ENCODE data around the gene ANKRD2. TPM values are rescaled to one million over a fixed set of nuclear protein-coding genes. Genes with fewer than 3 reads are reported as not detected.

The ANKRD2 gene
- polyA plus RNA-seq, 1 experiment, result 0.05 TPM

DNA sequence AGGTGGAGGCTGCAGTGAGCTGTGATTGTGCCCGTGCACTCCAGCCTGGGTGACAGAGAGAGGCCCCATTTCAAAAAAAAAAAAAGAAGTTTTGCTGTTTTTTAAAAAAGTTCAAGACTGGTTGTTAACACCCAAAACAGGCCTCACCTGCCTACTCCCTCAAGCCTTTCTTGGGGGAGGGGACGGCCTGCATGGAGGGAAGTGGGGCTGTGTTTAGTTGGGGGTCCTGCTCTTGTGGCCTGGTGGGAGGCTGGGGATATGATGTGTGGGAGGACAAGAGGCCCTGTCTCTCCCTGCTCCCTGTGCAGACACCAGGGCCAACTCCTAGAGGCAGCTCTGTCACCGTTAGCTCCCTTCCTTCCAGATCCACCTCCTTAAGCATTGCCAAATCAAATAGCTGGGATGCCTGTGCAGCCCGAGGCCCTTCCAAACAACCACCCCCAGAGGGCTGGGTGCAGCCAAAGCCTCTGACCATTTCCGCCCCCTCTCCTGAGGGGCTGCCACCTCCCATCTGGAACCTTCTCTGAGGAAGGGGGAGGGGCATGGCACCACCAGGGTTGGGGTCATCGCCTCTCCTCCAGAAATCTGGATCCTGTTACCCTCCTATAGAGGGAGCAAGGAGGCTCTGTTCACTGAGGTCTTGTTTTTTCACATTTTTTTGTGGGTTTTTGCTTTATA, 32.9 kb upstream of the ANKRD2 start:
- ChIA-PET CTCF (interaction anchor here (0.6 to 6.2 kb wide), 6 partner anchors 13 to 76 kb away, joined by 3 to 30 read pairs (median 3); no protein-coding TSS in a partner anchor), POLR2A (interaction anchor here (0.7 to 1.9 kb wide), 2 partner anchors 41 to 100 kb away, joined by 7 to 10 read pairs; partner anchors contain the start of gene UBTD1)
- DNase-seq (ENCODE audit: low read depth, low spot score), result peak; percentile 71
- peak overlapping the region; percentile 55 for H3K27ac ChIP-seq (ENCODE audit: low read depth, low read length)
- TF ChIP-seq, protein P1, sequence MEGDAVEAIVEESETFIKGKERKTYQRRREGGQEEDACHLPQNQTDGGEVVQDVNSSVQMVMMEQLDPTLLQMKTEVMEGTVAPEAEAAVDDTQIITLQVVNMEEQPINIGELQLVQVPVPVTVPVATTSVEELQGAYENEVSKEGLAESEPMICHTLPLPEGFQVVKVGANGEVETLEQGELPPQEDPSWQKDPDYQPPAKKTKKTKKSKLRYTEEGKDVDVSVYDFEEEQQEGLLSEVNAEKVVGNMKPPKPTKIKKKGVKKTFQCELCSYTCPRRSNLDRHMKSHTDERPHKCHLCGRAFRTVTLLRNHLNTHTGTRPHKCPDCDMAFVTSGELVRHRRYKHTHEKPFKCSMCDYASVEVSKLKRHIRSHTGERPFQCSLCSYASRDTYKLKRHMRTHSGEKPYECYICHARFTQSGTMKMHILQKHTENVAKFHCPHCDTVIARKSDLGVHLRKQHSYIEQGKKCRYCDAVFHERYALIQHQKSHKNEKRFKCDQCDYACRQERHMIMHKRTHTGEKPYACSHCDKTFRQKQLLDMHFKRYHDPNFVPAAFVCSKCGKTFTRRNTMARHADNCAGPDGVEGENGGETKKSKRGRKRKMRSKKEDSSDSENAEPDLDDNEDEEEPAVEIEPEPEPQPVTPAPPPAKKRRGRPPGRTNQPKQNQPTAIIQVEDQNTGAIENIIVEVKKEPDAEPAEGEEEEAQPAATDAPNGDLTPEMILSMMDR (IDR thresholded peaks at IDR 0.05; ENCODE audit: low read depth, low read length), result peak; percentile 58
- no peaks in the 10 kb centered on the region for H3K9me3 ChIP-seq (ENCODE audit: control insufficient read depth, insufficient read depth, low read length)
- no peaks in the 10 kb centered on the region for H3K27me3 ChIP-seq (ENCODE audit: control insufficient read depth, insufficient read depth, low read length)
- H3K4me3 ChIP-seq (ENCODE audit: low read depth, low read length), result no peak overlapping the region

DNA sequence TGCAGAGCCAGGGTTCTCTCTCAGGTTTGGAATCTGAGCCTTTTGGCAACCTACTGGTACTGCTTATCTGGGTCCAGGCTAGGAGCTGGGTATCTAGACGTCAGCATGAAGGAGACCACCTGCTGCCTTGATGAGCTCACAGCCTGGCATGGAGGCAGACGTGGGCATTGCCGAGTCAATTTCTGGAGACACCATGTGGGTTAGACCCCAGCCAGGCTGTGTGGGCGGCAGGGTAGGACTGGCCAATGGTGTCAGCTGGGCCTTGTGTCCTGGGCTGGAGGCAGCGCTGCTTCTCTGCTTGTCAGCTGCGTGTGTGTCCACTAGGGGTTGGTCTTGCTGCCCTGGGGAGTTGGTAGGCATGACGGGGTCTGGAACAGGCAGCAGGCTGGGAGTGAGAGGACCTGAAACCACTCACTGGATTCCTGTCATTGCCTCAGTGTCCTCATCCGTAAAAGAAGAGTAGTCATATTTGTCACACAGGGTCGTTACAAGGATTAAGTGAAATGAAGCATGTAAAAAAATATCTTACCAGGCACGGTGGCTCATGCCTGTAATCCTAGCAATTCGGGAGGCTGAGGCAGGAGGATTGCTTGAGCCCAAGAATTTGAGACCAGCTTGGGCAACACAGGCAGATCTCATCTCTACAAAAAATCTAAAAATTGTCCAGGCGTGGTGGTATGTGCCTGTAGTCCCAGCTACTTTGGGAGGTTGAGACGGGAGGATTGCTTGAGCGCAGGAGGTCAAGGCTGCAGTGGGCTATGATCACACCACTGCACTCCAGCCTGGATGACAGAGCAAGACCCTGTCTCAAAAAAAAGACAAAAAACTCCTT, 31.7 kb upstream of the ANKRD2 start:
- Histone ChIP-seq H3K27me3 (ENCODE audit: control insufficient read depth, insufficient read depth, low read length) (no peaks in the 10 kb centered on the region), H3K4me3 (ENCODE audit: low read depth, low read length) (no peak overlapping the region), H3K27ac (ENCODE audit: low read depth, low read length) (peak overlapping the region; percentile 55), H3K9me3 (ENCODE audit: control insufficient read depth, insufficient read depth, low read length) (no peaks in the 10 kb centered on the region)
- CTCF ChIA-PET, result interaction anchor here (0.6 to 6.2 kb wide), 4 partner anchors 12 to 77 kb away, joined by 3 to 30 read pairs (median 4); no protein-coding TSS in a partner anchor
- POLR2A ChIA-PET, result interaction anchor here (0.5 to 1.9 kb wide), 2 partner anchors 42 to 93 kb away, joined by 3 to 10 read pairs; partner anchors contain the start of gene UBTD1
- TF ChIP-seq, protein P1 (IDR thresholded peaks at IDR 0.05; ENCODE audit: low read depth, low read length), result no peak
- no peak for DNase-seq (ENCODE audit: low read depth, low spot score)

DNA sequence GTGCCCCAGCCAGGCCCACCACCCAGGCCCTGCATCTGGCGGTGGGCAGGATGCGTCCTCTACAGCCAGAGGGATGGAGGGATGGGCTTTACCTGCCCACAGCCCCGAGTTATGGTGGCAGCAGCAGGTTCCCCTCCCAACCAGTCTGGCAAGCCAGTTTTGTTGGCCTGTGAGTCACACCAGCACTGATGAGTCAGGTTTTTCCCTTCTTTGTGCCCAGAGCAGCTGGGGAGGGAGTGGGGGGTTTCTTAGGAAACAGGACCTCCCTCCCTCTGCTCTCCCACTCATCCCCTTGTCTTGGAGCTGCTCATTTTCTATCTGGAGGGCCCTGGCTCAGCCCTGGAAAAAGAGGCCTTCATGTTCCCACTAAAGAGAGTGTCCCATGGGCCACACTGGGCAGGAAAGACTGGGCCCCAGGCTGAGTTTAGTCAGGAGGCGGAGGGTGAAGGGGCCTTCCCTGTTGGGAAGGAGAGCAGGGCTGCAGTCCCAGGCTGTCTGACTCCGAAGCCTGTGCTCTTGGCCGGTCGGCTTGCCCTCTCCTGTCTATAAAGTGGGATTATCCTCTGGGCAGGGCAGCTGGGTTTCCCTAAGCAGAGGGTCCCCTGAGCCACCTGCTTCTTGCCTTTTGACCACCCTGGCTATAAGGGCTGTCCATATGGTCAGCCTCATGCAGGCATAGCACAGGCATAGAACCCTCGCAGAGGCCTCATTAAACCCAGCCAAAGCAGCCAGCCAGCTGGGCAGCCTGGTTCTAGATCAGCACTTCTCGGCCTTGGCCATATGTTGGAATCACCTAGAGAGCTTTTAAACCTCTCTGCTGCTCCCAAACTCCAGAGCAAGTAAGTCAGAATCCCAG, 30.2 kb upstream of the ANKRD2 start:
- Histone ChIP-seq H3K27me3 (ENCODE audit: control insufficient read depth, insufficient read depth, low read length) (no peaks in the 10 kb centered on the region), H3K9me3 (ENCODE audit: control insufficient read depth, insufficient read depth, low read length) (no peaks in the 10 kb centered on the region), H3K27ac (ENCODE audit: low read depth, low read length) (peak overlapping the region; percentile 99), H3K4me3 (ENCODE audit: low read depth, low read length) (no peak overlapping the region; the same call in 1 of the 2 replicates)
- ChIA-PET POLR2A (interaction anchor here (0.6 to 1.6 kb wide), 2 partner anchors 44 to 97 kb away, joined by 3 to 6 read pairs; partner anchors contain the start of gene UBTD1), CTCF (interaction anchor here (1.0 to 6.2 kb wide), 3 partner anchors 8 to 43 kb away, joined by 3 to 30 read pairs (median 5); no protein-coding TSS in a partner anchor)
- DNase-seq (ENCODE audit: low read depth, low spot score), result peak; percentile 81
- TF ChIP-seq, protein P1 (IDR thresholded peaks at IDR 0.05; ENCODE audit: low read depth, low read length), result no peak

DNA sequence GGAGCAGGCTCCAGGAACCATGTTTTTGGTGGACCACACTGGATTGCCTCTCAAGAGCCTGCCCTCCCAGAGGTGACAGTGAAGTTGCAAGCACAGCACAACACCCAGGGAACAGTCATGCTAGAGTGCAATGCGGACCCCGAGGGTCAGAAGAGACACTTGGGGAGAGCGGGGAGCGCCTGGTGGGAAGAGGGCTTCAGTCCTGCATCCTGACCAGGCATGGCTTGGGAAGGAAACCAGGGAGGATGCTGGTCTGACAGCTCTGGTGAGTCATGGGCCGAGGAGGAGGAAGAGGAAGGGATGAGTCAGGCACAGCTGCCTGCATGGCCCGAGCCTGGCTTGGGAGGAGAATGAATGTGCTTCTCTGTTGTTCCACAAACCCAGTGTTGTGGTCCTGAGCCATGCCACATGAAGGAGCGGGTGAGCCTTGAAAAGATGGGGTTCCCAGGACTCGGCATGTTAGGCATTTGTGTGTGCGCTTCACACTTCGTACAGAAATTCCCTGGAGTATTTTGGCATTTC, 29.5 kb upstream of the ANKRD2 start:
- POLR2A ChIA-PET, result interaction anchor here (1.6 kb wide), 1 partner anchor 44 kb away, joined by 6 read pairs; the partner anchor contains the start of gene UBTD1

More for the DNA sequence above, 29.5 kb upstream of the ANKRD2 start:
- TF ChIP-seq, protein P1 (IDR thresholded peaks at IDR 0.05; ENCODE audit: low read depth, low read length), result no peak
- Histone ChIP-seq H3K9me3 (ENCODE audit: control insufficient read depth, insufficient read depth, low read length) (no peaks in the 10 kb centered on the region), H3K27me3 (ENCODE audit: control insufficient read depth, insufficient read depth, low read length) (no peaks in the 10 kb centered on the region), H3K4me3 (ENCODE audit: low read depth, low read length) (peak overlapping the region; percentile 3; the same call in 1 of the 2 replicates), H3K27ac (ENCODE audit: low read depth, low read length) (peak overlapping the region; percentile 99)
- peak; percentile 84 for DNase-seq (ENCODE audit: low read depth, low spot score)
- CTCF ChIA-PET, result interaction anchor here (1.0 to 6.2 kb wide), 3 partner anchors 9 to 44 kb away, joined by 3 to 30 read pairs (median 5); no protein-coding TSS in a partner anchor

Data from AG04450 (cell line).